Endothelial cell of umbilical vein (primary cell): ENCODE results near the gene MYH14. TPM values are rescaled to one million over a fixed set of nuclear protein-coding genes. Genes with fewer than 3 reads are reported as not detected.

Experiments
- BruUV-seq: library from RNA; stranded (reverse); fragments of 400-500 nt; replicated peaks from 2 replicates; lab custom pipeline; 2021; lab: Mats Ljungman, UMichigan
- CTCF ChIA-PET: fragments of 300-600, 350-600 bp; sonication (Branson Sonifier 250); formaldehyde crosslinking; loops from one replicate; lab custom pipeline; 2021; ENCODE audit warnings: antibody characterized with exemption, inconsistent platforms; lab: Charles Lee
- POLR2A ChIA-PET: fragments of 300-600, 350-600 bp; sonication (Branson Sonifier 250); formaldehyde crosslinking; loops from one replicate; lab custom pipeline; 2021; ENCODE audit warnings: antibody characterized with exemption, inconsistent platforms; lab: Charles Lee
- DNase-seq: peaks from one replicate; pipeline ENCODE4 v3.0.0-alpha.2; 2011; ENCODE audit warnings: low read depth, low spot score
- FAIRE-seq: peaks from 2 replicates; lab custom pipeline; 2011; peaks lifted over from hg19 to GRCh38; lab: Jason Lieb, UNC
- H2AFZ ChIP-seq: 2 replicates; pipeline ENCODE4 v1.6.0; 2012; ENCODE audit warnings: low read depth, low read length, control low read depth, inconsistent platforms
- H3K27ac ChIP-seq: 2 replicates; pipeline ENCODE4 v1.5.1; 2011; ENCODE audit warnings: low read depth, mild to moderate bottlenecking, control low read depth, low read length, moderate library complexity; ENCODE audit not compliant: insufficient read depth
- H3K27me3 ChIP-seq, 2 experiments: 2 replicates each; pipeline versions ENCODE4 v1.6.0 to v1.6.1; 2011; ENCODE audit warnings: low read length in 2 of 2, mixed read lengths in 1 of 2; ENCODE audit not compliant: control insufficient read depth in 2 of 2, insufficient read depth in 2 of 2
- H3K36me3 ChIP-seq, 2 experiments: 2 replicates in 1 of 2; 3 replicates in 1 of 2; pipeline ENCODE4 v1.5.1; 2011; ENCODE audit warnings: low read length in 2 of 2, mild to moderate bottlenecking in 1 of 2, moderate library complexity in 1 of 2; ENCODE audit not compliant: control insufficient read depth in 2 of 2, insufficient read depth in 2 of 2; ENCODE audit errors: extremely low read depth in 1 of 2
- H3K4me1 ChIP-seq: 3 replicates; pipeline ENCODE4 v1.5.1; 2011; ENCODE audit warnings: mild to moderate bottlenecking, low read length; ENCODE audit not compliant: control insufficient read depth, insufficient read depth; ENCODE audit errors: extremely low read depth
- H3K4me2 ChIP-seq: 2 replicates; pipeline ENCODE4 v1.6.1; 2011; ENCODE audit warnings: low read length, control low read depth, mixed read lengths; ENCODE audit not compliant: insufficient read depth
- H3K4me3 ChIP-seq, 3 experiments: fragments of 200-600 bp in 1 of 3; sonication (generic), shearing (Covaris generic) in 1 of 3; replicated peaks in 1 of 3; 2 replicates each; pipeline ENCODE4 v1.5.1; 2011 to 2016; ENCODE audit warnings: control low read depth in 3 of 3, low read length in 3 of 3, mild to moderate bottlenecking in 2 of 3, inconsistent platforms in 1 of 3, low read depth in 1 of 3, moderate library complexity in 1 of 3; ENCODE audit not compliant: insufficient read depth in 1 of 3
- H3K79me2 ChIP-seq: 2 replicates; pipeline ENCODE4 v1.6.0; 2012; ENCODE audit warnings: low read length, inconsistent platforms; ENCODE audit not compliant: control insufficient read depth, insufficient read depth
- H3K9ac ChIP-seq: replicated peaks from 2 replicates; pipeline ENCODE3; 2011; ENCODE audit warnings: low read length, control low read depth; ENCODE audit not compliant: insufficient read depth; ENCODE audit errors: extremely low read depth
- H3K9me1 ChIP-seq: replicated peaks from 3 replicates; pipeline ENCODE4 v1.6.0; 2011; ENCODE audit warnings: mild to moderate bottlenecking, low read length; ENCODE audit not compliant: control insufficient read depth, insufficient read depth; ENCODE audit errors: extremely low read depth
- H3K9me3 ChIP-seq: replicated peaks from 2 replicates; pipeline ENCODE4 v1.5.1; 2012; ENCODE audit warnings: low read length, inconsistent platforms; ENCODE audit not compliant: control insufficient read depth, insufficient read depth
- H4K20me1 ChIP-seq: replicated peaks from 2 replicates; pipeline ENCODE3; 2011; ENCODE audit warnings: mild to moderate bottlenecking, low read length; ENCODE audit not compliant: control insufficient read depth, insufficient read depth; ENCODE audit errors: extremely low read depth
- EZH2 ChIP-seq: IDR thresholded peaks from 2 replicates; pipeline ENCODE4 v1.6.1; 2012; ENCODE audit warnings: borderline replicate concordance, low read depth, mild to moderate bottlenecking, moderate library complexity, low read length, inconsistent platforms; ENCODE audit not compliant: severe bottlenecking
- FOS ChIP-seq: IDR thresholded peaks from 2 replicates; pipeline ENCODE4 v1.6.1; 2011; ENCODE audit warnings: mild to moderate bottlenecking, low read length, moderate library complexity, borderline replicate concordance; ENCODE audit not compliant: insufficient read depth
- GATA2 ChIP-seq: IDR thresholded peaks from 2 replicates; pipeline ENCODE4 v1.7.0; 2011; ENCODE audit warnings: low read depth, mild to moderate bottlenecking, moderate library complexity, mixed read lengths, low read length; ENCODE audit not compliant: insufficient read length, insufficient read depth
- JUN ChIP-seq: IDR thresholded peaks from 2 replicates; pipeline ENCODE4 v1.6.1; 2011; ENCODE audit warnings: borderline replicate concordance, low read depth; ENCODE audit not compliant: insufficient read length, insufficient read depth
- MYC ChIP-seq: IDR thresholded peaks from one replicate; pipeline ENCODE4 v1.6.1; 2011; ENCODE audit warnings: mild to moderate bottlenecking, low read depth, low read length
- POLR2A ChIP-seq: IDR thresholded peaks from 2 replicates; pipeline ENCODE4 v1.6.1; 2012; ENCODE audit warnings: low read depth, mild to moderate bottlenecking, control low read depth, low read length
- POLR2AphosphoS5 ChIP-seq: IDR thresholded peaks from 2 replicates; pipeline ENCODE4 v1.6.1; 2012; ENCODE audit warnings: low read depth, mild to moderate bottlenecking, control low read depth, low read length, moderate library complexity; ENCODE audit not compliant: insufficient read depth
- dilution Hi-C: fragments of 300-500 bp; cut with MboI; formaldehyde crosslinking; loops from one replicate; pipeline ENCODE4 v1.15.0; 2019; ENCODE audit warnings: low sequenced_read_pairs; ENCODE audit not compliant: extremely low pct_ligation_motif_present
- intact Hi-C: fragments of 100-400 bp; cut with micrococcal nuclease; formaldehyde crosslinking; loops from one replicate; pipeline ENCODE4 v1.10.0; 2022
- polyA plus RNA-seq, 4 experiments: library from polyadenylated mRNA; depleted of rRNA in 3 of 4; stranded (reverse) in 3 of 4; unstranded in 1 of 4; fragments of >200 nt; gene quantifications; 2 replicates each; pipeline versions ENCODE4 v1.2.1 to v1.2.3, GENCODE V29; 2011 to 2012; ENCODE audit warnings: missing spikeins in 1 of 4
- total RNA-seq: library from RNA; stranded (reverse); gene quantifications from 2 replicates; pipeline ENCODE4 v1.2.3, GENCODE V29; 2021
- TF ChIP-seq, protein P1 (sequence below), 2 donors: IDR thresholded peaks; 1 replicate in 1 of 2; 2 replicates in 1 of 2; pipeline ENCODE4 v1.5.1; 2011; ENCODE audit warnings: low read length in 2 of 2, mild to moderate bottlenecking in 2 of 2, moderate library complexity in 2 of 2, control low read depth in 1 of 2, inconsistent platforms in 1 of 2, low read depth in 1 of 2; ENCODE audit not compliant: insufficient read depth in 1 of 2; ENCODE audit errors: extremely low read depth in 1 of 2
- TF ChIP-seq, protein P2 (sequence below): IDR thresholded peaks from 2 replicates; pipeline ENCODE4 v1.6.1; 2011; ENCODE audit not compliant: insufficient read depth, insufficient read length

MYH14 gene
- total and polyA plus RNA-seq, 2 donors (not counting 3 experiments of a cell fraction or from before 2014, with no cell fraction given): 0.13 TPM; not detected in 1

DNA sequence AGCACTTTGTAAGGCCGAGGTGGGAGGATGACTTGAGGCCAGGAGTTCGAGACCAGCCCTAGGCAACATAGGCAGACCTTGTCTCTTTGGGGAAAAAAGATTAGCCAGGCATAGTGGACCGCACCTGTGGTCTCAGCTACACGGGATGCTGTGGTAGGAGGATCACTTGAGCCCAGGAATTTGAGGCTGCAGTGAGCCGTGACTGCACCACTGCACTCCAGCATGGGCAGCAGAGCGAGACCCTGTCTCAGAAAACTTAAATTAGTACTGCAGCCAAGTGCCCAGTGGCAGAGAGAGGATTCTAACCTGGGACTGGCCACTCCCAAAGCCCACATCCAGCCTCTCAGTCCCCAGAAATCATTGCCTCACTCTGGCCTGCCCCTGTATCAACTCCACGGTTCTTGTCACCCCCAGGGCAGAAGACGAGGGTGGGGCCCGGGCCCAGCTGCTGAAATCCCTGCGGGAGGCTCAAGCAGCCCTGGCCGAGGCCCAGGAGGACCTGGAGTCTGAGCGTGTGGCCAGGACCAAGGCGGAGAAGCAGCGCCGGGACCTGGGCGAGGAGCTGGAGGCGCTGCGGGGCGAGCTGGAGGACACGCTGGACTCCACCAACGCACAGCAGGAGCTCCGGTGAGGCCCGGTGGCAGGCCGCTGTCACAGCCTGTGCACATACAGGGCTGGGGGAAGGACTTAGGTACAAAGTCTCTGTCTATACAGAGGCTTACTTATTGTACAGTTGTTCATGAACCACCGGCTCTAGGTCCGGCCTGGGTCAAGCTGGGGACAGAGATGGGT, 72.4 kb downstream of the MYH14 start:
- Histone ChIP-seq H3K36me3 (no peaks in the 10 kb centered on the region), H3K9me1 (no peaks in the 10 kb centered on the region), H3K4me1 (no peaks in the 10 kb centered on the region), H3K4me2 (no peak overlapping the region), H3K9me3 (no peaks in the 10 kb centered on the region), H3K27ac (no peak overlapping the region), H3K79me2 (no peaks in the 10 kb centered on the region), H4K20me1 (no peaks in the 10 kb centered on the region), H3K4me3 (no peak overlapping the region), H3K27me3 (no peaks in the 10 kb centered on the region), H2AFZ (no peak overlapping the region), H3K9ac (no peak overlapping the region)
- CTCF ChIA-PET: interaction anchor here (0.9 to 1.2 kb wide), 2 partner anchors 23 to 42 kb away, joined by 3 read pairs; no protein-coding TSS in a partner anchor
- DNase-seq: no peak
- POLR2A ChIA-PET: no interaction called here
- intact Hi-C loops (no loop called here), dilution Hi-C loops (no loop called here)
- BruUV-seq: no TSS peak
- no peak for FAIRE-seq
- TF ChIP-seq MYC (no peak), POLR2A (no peak), POLR2AphosphoS5 (no peak), FOS (no peak), JUN (no peak), GATA2 (no peak), EZH2 (no peak)
- TF ChIP-seq, protein P1, sequence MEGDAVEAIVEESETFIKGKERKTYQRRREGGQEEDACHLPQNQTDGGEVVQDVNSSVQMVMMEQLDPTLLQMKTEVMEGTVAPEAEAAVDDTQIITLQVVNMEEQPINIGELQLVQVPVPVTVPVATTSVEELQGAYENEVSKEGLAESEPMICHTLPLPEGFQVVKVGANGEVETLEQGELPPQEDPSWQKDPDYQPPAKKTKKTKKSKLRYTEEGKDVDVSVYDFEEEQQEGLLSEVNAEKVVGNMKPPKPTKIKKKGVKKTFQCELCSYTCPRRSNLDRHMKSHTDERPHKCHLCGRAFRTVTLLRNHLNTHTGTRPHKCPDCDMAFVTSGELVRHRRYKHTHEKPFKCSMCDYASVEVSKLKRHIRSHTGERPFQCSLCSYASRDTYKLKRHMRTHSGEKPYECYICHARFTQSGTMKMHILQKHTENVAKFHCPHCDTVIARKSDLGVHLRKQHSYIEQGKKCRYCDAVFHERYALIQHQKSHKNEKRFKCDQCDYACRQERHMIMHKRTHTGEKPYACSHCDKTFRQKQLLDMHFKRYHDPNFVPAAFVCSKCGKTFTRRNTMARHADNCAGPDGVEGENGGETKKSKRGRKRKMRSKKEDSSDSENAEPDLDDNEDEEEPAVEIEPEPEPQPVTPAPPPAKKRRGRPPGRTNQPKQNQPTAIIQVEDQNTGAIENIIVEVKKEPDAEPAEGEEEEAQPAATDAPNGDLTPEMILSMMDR (IDR thresholded peaks at IDR 0.05; ENCODE audit: extremely low read depth in 1 of 2, insufficient read depth in 1 of 2, low read depth in 1 of 2, low read length in 2 of 2): no peak
- TF ChIP-seq, protein P2, sequence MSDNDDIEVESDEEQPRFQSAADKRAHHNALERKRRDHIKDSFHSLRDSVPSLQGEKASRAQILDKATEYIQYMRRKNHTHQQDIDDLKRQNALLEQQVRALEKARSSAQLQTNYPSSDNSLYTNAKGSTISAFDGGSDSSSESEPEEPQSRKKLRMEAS: no peak
